Measurements from ENCODE around the gene MAN1A1.

GRCh38 chr6:119249319-119249718 is 100.2 kb downstream of the MAN1A1 start:
- no peak for TF ChIP-seq SP1 (IDR thresholded peaks at IDR 0.05)
- no peak for TF ChIP-seq CTCF (IDR thresholded peaks at IDR 0.05; ENCODE audit: low read depth, low read length, missing input control)
- no peak for TF ChIP-seq EGR1 (IDR thresholded peaks at IDR 0.05; ENCODE audit: low read depth in 2 of 2)
- no peak for TF ChIP-seq TAF1 (conservative IDR thresholded peaks at IDR 0.05)
- no peak for TF ChIP-seq FOXA1 (IDR thresholded peaks at IDR 0.05)
- TF ChIP-seq ATF3 (IDR thresholded peaks at IDR 0.05): no peak
- TF ChIP-seq MAX (IDR thresholded peaks at IDR 0.05): no peak
- TF ChIP-seq ZBTB33 (IDR thresholded peaks at IDR 0.05): no peak
- no peak for TF ChIP-seq YY1 (IDR thresholded peaks at IDR 0.05)
- no peak for TF ChIP-seq NR2F2 (IDR thresholded peaks at IDR 0.05)
- no peak for TF ChIP-seq RAD21 (IDR thresholded peaks at IDR 0.05)

Data from liver (tissue), 3 donors.